NCI-H345 treated with DMSO at 0.1 percent for 48 hours (cell line): Measurements from ENCODE around the gene TMX2.
"Not testable (repeated sequence)": the region's sequence is repeated elsewhere in the genome, so short reads cannot be mapped to it uniquely, and the experiment has no call there.

Source experiments
- DNase-seq: peaks from one replicate; lab custom pipeline; 2025; ENCODE audit not compliant: unreplicated experiment; lab: John Stamatoyannopoulos, UW

The TMX2 gene, protein sequence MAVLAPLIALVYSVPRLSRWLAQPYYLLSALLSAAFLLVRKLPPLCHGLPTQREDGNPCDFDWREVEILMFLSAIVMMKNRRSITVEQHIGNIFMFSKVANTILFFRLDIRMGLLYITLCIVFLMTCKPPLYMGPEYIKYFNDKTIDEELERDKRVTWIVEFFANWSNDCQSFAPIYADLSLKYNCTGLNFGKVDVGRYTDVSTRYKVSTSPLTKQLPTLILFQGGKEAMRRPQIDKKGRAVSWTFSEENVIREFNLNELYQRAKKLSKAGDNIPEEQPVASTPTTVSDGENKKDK

DNA sequence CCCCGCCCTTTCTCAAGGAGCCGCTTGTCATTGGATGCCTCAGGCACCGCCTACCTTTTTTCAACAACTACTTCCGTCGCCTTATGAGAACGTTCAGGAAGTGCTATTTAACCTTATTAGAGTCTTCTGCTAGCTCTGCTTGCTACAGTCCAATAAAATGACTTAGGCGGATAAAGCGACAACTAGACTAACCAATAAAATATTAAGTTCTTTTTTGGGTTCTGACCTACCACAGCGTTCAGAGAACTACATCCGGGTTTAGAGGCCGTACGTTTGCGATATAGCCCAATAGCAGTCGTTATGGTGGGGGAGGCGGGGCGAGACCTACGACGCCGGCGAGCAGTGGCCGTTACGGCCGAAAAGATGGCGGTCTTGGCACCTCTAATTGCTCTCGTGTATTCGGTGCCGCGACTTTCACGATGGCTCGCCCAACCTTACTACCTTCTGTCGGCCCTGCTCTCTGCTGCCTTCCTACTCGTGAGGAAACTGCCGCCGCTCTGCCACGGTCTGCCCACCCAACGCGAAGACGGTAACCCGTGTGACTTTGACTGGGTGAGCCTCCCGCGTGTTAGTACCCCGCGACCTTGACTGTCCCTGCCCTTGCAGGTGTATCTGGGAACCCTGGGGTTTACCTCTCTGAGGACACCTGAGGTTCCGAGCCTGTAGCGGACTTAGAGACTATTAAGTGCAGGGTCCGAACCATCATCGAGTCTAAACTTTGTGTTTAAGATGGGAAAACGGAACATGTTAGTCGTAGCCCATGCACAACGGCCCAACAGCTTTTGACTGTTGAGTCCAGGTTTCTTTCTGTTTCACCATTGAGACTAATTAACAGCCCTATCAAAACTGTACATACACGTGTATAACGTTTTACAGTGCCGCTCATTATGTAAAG is at the start of gene TMX2:
TMX2 (plus strand) TSS at position 338 of the 895 bp plus-strand sequence; CDS start at position 364, 26 bp downstream.
- DNase-seq: peak; percentile 99

DNA sequence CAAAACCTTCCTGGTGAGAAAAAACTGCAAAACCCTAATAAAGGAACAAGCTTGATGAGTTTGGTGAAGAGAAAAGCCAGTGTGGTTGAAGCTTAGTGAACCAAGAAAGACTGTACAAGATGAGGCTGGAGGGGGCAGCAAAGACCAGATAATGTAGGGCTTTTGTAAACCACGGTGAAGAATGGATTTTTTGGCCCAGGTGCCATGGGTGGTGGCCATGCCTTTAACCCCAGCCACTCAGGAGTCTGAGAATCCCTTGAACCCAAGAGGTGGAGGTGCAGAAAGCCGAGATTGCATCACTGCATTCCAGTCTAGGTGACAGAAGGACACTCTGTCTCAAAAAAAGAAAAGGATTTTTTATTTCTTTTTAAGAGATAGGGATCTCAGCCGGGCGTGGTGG is 49.5 kb upstream of the TMX2 start:
- DNase-seq: no peak

DNA sequence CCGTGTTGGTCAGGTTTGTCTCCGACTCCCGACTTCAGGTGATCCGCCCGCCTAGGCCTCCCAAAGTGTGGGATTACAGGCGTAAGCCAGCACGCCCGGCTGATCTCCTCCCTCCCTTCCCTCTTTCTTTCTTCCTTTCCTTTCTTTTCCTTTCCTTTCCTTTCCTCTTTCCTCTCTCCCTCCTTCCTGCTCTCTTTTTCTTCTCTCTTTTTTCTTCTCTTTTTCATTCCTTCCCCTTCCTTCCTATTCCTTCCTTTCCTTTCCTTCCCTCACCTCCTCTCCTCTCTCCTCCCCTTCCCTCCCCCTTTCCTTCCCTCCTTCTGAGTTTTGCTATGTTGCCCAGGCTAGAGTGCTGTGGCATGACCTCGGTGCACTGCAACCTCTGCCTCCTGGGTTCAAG is 48.4 kb upstream of the TMX2 start:
- no peak for DNase-seq

DNA sequence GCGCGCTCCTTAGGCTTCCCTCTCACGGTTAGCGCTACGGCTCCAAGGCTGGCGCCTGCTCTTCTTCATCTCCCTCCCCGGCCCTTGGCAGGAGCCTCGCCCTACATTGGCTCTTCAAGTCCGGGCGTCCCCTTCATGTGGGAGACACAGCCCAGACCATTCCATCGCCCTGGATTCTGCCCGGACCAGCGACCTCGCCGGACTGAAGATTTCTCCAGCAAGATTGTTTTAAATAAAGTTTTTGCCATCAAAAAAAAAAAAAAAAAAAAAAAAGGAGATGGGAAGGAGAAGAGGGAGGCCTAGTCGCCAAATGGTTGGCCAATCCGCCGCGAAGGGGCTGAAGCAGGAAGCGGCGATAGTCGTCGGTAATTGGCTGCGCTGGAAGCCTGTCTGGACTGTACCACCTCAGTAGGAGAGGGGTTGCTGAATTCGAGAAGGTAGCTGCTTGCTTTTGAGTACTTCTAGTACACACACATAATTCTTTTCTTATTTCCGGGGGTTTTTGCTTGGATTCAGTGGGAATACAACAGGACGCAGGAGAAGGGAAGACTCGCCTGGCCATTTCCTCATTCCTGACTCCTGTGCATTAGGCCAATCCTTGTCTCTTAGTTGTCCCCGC is 45.2 kb upstream of the TMX2 start:
- peak; percentile 99 for DNase-seq

DNA sequence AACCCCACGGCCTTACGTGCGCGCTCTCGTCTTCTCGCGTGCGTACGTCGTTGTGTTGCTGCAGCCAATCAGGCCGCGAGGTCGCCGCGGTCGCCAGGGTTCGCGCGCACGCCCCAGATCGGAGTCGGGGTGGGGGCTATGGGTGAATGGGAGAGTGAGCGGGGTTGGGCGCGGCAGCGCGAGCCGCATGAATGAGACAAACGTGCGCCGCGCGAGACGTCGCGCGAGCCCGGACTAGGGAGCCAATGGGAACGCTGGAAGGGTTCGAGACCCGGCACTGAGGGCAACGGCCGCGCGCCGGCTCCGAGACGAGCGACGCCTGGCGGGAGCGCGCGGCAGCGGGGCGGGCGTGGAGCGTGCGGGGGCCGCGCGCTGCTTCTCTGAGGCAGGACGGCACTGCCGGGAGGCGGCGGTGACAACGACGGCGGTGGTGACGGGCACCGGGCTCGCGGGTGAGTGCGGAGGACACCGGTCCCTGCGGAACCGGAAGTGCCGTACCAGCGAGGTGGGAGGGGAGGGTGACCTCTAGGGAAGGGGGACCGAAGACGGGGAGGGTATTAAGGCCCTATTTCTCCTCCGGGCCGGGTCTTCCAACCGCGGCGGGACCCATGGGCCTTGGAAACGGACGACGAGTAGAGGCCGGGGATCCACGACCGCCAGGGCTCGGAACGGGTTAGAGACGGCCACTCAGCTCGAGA is 44.5 kb upstream of the TMX2 start, which contains the start of gene ZDHHC5:
ZDHHC5 (plus strand) TSS at position 379 of the 698 bp plus-strand sequence. CDS start 4,977 bp downstream, outside the sequence.
- DNase-seq: peak; percentile 99

DNA sequence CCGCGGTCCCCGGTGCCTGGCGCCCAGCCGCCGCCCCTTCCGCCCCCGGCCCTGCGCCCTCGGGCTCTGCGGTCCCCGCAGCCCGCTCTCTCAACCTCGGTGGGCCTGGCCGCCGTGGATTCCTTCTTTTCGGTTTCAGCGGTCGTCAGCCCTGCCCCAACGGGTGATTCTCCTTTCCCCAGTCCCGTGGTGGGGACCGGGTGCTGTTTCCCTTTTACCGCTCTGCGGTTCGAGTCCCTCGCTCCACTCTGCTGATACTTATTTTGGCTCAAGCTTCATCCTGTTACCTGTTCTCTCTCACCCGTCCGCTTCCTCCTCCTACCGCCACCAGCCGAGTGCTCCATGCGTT is 44.0 kb upstream of the TMX2 start:
- DNase-seq: no peak

DNA sequence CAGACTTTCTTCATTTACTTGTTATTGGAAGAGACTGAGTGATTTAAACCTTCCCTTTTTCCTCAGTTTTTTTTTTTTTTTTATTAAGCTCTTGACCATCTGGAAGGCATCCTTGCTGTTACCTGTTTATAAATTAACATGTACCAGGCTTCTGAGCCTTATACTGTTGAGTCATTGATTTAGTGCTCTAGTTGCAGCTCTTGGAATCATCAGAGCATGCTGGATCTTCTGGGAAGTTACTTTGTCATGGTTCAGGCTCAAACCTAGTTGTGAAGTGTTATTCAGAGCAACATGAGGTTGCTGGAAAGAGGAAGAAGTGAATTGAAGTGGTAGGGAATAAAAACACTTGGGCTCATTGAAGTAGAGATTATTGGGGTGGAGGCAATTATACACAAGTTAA is 38.1 kb upstream of the TMX2 start:
- DNase-seq: no peak

DNA sequence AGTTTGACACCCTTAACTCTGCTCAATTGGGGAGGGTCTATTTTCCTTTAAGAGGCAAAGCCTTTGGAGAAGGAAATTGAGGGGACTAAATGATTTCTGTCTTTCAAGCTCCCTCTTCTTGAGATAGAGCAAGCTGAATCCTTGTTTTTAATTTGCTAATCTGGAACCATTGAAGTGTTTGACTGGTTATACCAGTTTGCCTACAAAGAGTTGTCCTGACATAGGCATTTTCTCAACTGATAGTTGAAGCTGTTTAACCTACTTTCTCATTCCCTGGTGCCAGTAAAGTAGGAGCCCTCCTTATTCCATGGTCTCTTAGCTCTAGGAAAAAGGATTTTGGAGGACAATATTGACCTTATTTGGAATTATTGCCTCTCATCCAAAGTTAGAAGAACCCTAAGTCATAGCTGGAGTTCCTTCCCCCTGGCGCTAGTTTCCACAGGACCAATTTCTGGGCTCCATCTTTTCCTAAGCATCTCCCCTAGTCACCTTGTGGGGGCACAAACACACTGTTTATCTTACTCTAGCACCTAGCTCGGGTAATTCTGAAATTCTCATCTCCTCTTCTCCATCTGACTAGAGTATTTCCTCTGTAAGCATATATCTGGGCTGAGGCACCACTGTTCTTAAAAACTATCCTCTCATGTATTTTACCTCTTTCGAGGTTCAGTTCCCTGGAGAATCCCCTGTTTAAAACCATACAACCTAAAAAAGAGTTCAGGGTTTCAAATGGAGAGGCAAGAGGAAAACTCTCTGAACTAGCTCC is 37.0 kb upstream of the TMX2 start:
- no peak for DNase-seq

DNA sequence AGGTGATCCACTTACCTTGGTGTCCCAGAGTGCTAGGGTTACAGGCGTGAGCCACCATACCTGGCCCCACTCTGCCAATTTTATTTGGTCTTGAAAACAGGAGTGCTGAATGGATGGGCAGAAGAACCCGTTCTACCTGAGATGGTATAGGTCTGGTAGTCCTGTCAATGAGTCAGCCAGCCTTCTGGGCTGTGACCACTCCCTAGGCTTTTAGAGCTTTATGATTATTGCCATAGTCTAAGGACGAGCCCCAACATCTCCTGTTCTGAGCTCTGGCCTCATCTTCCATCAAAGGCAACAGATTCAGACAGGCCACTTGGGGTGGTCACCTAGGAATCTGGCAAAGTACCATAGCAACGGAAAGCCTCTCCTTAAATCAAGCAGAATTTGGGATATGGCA is 33.0 kb upstream of the TMX2 start:
- DNase-seq: no peak

DNA sequence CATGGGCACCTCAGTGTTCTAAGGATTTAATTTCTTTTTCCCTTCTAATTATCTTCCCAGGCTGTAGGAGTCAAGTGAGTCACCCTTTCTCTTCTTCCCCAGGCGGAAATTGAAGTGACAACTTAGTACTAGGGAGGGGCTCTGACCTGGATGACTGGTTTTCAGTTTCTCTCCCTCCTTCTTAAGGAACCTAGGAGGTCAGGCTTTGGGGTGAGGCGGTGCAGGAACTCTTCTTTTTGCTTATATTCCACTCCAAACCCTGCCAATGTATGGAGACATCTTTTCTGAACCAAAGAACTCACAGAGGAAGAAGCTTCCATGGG is 31.9 kb upstream of the TMX2 start:
- DNase-seq: no peak

DNA sequence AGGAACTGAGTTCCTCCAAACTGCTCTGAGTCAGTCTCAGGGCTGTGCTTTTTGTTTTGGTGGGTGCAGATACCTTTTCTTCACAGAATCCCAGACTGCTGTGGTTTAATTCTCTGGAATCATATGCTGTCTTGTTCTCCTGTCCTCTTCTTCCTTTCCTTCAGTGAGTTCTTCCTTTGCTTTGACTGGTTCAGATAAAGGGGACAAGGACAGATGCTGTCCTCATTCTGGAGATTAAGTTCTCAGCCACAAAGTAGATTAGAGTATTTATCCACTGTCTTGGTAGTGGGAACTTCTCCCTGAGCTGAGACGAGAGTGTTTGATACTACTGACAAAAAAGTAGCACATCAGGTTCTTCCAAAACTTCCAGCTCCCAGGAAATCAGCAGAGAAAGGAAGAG is 31.2 kb upstream of the TMX2 start:
- no peak for DNase-seq

DNA sequence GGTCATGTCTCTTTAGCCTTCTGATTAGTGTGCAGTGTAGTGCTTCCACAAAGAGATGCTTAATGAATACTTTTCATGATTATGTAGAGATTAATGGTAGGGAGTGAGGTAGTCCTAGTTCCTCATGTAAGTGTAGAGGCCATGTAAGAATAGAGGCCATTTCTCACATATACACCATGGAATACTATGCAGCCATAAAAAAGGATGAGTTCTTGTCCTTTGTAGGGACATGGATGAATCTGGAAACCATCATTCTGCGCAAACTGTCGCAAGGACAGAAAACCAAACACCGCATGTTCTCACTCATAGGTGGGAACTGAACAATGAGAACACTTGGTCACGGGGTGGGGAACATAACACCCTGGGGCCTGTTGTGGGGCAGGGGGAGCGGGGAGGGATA is 21.9 kb upstream of the TMX2 start:
- DNase-seq: not testable (repeated sequence)

DNA sequence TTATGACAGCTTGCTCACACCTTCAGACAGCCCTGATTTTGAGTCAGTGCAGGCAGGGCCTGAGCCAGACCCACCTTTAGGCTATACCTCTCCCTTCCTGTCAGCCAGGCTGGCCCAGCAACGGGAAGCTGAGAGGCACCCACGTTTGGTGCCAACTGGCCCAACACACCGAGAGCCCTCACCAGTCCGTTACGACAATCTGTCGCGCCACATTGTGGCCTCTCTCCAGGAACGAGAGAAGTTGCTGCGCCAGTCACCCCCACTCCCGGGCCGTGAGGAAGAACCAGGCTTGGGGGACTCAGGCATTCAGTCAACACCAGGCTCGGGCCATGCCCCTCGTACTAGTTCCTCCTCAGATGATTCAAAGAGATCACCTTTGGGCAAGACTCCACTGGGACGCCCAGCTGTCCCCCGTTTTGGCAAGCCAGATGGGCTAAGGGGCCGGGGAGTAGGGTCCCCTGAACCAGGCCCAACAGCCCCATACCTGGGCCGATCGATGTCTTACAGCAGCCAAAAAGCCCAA is 13.5 kb upstream of the TMX2 start:
- no peak for DNase-seq

DNA sequence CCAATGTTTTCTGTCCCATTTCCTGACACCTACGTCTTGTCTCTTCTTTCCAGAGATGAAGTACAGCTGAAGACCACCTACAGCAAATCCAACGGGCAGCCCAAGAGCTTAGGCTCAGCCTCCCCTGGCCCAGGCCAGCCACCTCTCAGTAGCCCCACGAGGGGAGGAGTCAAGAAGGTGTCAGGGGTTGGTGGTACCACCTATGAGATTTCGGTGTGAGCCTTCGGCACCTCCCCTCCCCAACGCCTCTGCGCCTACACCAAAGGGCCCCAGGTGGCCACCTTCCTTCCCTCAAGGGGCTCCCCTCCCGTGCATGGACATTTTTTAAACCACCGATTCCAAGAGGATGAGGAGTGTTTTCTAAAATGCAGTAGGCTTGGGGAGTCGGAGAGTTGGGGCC is 12.6 kb upstream of the TMX2 start:
- no peak for DNase-seq

DNA sequence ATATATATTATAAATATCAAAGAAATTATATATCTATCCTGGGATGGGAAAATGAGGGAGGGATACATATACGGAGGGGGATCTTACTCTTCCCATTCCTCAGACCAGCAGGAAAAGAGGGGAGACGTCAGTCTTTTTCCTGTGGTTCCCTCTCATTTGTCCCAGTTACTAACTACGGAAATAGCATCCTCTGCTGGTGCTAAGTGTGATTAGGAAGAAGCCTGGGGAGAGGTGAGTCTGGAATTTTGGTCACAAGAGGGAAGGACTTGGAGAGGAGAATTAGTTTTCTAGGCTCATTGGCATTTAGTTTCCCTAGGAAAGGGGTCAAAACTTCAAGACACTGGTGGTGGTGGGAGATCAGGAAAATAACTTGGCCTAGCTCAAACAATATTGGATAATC is 12.0 kb upstream of the TMX2 start:
- DNase-seq: no peak

DNA sequence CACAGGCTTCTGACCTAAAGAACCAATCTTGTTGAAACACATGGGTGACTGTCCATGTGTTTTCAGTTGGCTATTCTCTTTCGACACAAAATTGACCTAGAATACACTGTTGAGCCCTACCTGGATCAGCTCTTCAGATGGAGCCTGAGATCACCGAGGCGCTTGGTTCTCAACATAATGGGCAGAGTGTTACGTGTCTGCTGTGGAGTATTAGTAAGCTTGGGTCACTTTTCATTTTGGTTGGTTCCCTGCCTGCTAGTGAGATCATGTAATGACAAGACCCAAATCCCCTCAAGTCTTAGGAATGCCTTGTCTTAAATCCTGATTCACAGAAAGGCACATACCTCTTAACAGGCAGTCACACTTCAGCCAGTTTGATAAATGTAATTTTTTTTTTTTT is 9.1 kb upstream of the TMX2 start:
- no peak for DNase-seq

DNA sequence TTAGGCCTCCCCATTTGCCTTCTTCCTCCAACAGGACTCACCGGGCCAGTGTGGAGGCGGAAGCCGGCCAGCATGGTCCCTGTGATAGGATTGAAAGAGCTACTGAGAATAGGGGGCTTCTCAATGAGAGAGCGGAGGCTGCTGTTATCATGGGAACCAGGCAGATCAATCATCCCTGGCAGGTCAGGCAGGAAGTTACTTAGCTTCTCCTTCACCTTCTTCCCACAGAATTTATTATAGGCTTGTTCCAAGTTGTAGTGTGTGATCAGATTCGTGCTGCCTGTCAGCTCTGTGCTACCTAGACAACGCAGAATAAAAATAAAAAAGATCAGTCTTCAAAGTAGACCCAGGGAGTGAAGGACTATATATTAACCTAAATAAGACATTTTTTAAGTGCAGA is 7.5 kb upstream of the TMX2 start:
- DNase-seq: no peak

DNA sequence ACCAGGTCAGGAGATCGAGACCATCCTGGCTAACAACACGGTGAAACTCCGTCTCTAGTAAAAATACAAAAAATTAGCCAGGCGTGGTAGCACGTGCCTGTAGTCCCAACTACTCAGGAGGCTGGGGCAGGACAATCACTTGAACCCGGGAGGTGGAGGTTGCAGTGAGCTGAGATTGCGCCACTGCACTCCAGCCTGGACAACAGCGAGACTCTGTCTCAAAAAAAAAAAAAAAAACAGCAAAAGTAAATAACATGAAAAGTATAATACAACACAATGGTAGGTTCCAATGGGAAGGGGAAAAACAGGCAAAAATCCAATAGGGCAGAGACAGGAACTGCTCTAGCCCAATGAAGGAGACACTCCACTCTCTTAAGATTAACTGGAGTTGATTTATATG is 7.0 kb upstream of the TMX2 start:
- DNase-seq: not testable (repeated sequence)

DNA sequence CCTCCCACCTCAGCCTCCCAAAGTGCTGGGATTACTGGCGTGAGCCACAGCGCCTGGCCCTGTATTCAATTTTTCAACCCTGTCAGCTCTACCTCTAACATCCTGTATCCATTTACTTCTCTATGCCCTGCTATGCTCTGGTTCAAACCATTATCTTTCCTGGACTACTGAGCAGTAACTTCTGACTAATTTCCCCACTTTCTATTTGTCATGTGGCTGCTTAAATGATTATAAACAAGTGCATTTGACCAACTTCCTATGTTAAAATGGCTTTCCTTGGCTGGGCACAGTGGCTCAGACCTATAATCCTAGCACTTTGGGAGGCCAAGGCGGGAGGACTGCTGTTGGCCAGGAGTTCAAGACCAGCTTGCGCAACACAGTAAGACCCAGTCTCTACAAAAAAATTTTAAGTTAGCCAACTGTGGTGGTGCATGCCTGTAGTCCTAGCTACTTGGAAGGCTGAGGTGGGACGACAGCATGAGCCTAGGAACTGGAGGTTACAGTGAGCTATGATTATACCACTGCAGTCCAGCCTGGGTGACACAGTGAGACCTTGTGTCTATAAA is 2.5 kb upstream of the TMX2 start:
- DNase-seq: no peak
